GM10847 (cell line): Measurements from ENCODE around the gene TUNAR.

Source experiments
- POLR2A ChIP-seq: IDR thresholded peaks from 2 replicates; pipeline ENCODE4 v1.6.1; 2011; ENCODE audit not compliant: insufficient read length; ENCODE audit errors: extremely low read depth

TUNAR gene

DNA sequence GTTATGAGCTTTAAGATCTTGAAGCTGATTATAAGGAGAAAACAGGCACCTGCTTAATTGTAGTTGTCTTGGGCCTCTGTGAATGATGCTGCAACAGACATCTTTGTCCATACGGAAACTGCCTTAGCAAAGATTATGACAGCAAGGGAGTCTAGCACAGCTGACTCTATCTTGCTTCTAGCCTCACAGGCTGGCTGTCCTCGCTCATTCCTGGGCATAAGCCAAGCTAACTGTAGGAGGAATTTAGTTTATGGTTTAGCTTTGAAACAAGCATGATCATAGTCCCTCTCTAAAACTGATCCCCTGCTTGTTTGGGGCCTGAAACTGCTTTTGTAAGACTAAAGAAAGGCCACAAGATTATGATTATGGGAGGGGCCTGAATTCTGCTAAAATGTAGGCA lies 88.3 kb downstream of the TUNAR start:
- no peak for TF ChIP-seq POLR2A
